GM19438 (cell line): ENCODE results near the gene FFAR3.

Experiments
- ATAC-seq: cut with Tn5 transposase; IDR thresholded peaks from one replicate; pipeline ENCODE4 v1.9.1; 2021; ENCODE audit warnings: low read depth; ENCODE audit not compliant: unreplicated experiment

FFAR3 gene, protein sequence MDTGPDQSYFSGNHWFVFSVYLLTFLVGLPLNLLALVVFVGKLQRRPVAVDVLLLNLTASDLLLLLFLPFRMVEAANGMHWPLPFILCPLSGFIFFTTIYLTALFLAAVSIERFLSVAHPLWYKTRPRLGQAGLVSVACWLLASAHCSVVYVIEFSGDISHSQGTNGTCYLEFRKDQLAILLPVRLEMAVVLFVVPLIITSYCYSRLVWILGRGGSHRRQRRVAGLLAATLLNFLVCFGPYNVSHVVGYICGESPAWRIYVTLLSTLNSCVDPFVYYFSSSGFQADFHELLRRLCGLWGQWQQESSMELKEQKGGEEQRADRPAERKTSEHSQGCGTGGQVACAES

DNA sequence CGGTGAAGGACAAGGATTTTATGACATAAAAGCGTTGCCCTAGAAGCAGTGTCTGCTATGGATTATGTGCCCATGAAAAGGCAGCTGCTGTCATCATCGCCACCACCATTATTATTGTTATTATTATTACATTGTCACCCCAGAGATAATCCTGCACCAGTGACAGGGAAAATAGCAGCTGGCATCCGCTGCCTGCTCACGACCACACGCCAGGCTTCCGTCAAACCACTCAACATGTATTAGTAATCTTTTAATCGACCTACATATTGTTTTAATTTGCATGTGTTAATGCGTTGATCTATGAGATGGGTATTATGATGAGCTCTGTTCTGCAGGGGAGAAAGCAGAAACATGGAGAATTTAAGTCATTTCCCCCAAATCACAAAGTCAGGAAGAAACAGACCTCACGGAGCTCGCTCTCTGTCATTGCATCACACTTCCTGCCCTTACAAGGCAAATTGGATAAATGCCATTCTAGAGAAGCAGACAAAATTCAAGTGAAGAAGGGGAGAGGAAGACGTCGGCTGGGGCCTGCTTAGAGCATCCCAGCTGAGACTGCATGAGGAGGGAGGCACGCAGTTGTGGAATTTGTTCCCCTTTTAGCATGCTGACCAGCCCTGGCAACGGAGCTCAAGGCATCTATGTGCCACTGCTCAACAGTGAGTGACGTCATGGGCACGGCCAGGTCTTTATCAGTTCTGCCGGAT, at the start of gene FFAR3:
Gene FFAR3, plus strand, starts transcription at position 594 of the 707 bp plus-strand sequence. CDS start 431 bp downstream, outside the sequence.
- no peak for ATAC-seq

DNA sequence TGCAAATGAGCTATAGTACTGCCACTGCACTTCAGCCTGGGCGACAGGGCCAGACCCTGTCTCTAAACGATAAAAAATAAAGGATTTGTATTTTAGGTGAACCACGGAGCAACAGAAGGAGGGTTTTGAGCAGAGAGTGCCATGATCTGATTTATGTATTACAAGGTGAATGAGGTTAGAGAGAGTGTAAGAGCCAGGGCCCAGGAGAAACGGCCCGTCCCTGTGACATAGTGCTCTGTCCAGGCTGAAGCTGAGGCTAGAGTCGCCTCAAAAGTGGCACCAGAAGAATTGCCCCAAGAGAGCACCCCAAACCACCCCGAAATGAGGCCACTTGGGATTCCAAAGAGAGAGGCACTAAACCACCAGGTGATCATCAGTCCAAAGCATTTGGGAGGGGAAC, 49.4 kb upstream of the FFAR3 start:
- no peak for ATAC-seq

DNA sequence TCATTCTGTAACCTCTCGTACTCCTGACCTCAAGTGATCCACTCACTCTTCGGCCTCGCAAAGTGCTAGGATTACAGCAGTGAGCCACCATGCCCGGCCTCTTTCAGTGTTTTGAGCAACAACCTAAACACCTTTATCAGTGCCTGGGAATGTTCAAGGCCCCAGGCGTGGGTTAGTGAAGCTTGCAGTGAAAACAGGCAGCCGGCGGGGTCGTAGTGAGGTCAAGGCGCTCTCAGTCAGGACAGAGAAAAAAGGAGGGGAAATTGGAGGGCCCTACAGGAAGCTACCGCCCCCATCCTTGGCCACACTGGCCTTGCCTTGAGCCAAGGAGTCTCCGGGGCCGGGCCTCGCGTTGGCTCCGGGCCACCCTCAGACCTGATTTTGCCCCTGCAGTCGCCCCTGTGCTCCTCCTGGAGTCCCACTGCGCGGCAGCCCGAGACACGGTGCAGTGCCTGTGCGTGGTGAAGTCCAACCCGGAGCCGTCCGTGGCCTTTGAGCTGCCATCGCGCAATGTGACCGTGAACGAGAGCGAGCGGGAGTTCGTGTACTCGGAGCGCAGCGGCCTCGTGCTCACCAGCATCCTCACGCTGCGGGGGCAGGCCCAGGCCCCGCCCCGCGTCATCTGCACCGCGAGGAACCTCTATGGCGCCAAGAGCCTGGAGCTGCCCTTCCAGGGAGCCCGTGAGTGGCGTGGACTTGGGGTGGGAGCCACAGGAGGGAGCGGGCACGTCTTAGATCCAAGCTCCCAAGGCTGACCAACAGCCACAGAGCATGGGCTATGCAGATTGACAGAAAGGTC, 48.6 kb upstream of the FFAR3 start:
- ATAC-seq, result no peak

DNA sequence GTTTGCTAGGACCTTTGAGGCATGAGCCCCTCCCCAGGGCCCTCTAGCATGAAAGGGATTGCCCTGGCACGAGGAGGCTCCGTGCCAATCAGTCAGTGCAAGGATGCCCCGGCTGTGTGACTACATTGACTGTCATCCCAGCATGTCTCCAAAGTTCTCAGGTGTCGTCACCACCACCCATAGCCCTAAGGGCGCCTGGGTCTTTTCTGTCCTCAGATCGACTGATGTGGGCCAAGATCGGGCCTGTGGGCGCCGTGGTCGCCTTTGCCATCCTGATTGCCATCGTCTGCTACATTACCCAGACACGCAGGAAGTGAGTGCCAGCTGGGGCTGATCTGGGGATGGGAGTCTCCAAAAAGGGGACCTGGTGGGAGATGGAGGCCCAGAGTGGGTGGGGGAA, 47.9 kb upstream of the FFAR3 start:
- no peak for ATAC-seq

DNA sequence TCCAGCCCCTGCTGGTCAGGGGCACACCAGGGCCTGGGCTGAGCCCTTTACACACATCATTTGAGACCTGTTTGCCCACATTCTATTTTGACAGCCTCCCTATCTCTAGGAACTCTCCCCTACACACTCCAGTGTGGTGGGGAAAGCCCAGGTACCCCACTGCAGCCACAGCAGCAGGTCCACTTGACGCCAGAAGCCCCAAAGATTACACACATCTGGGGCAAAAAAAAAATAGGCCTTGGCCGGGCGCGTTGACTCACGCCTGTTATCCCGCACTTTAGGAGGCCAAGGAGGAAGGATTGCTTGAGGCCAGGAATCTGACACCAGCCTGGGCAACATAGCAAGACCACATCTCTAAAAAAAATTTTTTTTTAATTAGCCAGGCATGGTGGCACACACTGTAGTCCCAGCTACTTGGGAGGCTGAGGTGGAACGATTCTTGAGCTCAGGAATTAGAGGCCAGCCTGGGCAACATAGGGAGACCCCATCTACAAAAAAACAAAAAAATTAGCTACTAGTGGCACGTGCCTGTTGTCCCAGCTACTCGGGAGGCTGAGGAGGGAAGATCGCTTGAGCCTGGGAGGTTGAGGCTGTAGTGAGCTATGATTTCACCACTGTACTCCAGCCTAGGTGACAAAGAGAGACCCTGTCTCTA, 47.3 kb upstream of the FFAR3 start:
- no peak for ATAC-seq

DNA sequence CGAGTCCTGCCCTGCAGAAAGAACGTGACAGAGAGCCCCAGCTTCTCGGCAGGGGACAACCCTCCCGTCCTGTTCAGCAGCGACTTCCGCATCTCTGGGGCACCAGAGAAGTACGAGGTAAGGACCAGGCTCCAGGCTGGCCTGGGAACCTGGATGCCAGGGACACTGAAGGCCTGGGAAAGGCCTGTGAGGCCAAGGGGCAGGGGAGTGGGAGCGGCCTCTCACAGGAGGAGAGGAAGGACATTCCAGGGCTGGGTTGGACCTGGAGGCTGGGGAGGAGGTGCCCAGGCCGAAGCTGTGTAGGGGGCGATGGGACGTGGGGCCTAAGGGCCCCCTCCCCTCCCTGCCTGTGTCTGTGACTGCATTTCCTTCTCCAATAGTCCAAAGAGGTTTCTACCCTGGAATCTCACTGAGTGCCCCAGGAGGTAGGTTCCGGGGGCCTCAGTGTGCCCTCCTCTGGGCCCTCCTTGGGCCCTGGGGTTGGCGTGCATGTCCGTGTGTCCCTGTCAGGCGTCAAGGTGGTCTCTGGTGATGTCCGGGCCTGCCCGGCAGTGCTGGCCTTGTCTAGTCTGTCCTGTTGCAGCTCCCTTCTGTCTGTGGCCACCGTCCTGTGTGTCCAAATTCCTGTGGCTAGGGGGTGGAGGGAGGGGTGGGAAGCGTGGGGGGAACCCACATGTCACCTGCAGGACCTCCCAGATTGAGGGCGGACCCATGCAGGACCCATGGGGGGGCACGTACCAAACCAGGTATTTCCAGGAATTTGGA, 46.2 kb upstream of the FFAR3 start:
- no peak for ATAC-seq

DNA sequence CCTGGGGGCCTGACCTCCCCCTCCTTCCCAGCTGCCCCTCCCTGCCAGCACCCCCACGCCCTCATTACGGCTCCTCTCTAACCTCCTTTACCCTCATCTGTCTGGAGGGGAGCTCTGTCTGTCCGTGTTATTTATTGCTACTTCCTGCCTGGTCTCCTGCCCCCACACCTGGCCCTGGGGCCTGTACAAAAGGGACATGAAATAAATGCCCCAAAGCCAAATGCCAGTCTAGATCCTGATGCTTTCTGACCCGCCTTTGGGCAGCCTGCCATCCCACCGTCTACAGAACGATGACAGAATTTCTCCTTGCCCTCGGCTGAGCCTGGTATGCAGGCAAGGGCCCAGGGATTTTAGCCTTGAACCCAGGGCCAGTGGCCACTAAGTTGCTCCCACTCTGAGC, 44.7 kb upstream of the FFAR3 start:
- ATAC-seq, result no peak

DNA sequence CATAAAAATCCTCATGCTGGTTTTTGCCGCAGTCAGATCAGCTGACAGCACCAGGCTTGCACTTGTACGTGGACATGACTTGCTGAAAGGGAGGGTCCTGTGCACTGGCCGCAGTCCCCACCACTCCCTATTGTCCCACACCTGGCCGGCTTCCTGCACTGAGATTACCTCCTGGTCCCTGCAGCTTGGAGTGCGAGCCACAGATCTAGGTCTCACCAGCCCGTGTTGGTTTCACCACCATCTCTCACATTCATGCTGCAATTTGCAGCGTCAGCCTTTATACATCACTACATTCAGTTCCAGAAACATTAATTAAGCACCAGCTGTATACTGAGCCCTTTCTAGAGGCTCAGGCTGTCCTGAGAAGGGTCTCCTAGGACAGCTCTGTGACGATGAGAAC, 44.2 kb upstream of the FFAR3 start:
- no peak for ATAC-seq

DNA sequence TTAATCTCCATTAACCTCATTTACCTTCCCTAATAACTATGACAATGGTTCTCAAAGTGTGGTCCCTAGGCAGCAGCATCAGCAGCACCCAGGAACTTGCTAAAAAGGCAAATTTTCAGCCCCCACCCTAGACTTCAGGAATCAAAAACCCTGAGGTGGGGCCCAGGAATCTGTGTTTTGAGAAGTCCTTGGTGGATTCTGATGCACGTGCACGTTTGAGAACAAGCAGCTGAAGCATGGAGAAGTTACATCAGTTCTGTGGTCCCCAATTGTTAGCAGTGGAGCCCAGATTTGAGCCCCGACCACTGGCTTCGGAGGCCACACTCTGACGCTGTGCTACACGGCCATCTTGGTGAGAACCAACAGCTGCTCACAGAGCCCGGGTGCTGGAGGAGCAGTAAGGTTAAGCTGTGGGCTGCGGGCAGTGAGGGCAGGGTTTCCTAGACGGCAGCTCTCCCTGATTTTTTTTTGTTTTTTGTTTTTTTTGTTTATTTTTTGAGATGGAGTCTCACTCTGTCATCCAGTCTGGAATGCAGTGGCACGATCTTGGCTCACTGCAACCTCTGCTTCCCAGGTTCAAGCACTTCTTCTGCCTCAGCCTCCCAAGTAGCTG, 43.3 kb upstream of the FFAR3 start:
- no peak for ATAC-seq

DNA sequence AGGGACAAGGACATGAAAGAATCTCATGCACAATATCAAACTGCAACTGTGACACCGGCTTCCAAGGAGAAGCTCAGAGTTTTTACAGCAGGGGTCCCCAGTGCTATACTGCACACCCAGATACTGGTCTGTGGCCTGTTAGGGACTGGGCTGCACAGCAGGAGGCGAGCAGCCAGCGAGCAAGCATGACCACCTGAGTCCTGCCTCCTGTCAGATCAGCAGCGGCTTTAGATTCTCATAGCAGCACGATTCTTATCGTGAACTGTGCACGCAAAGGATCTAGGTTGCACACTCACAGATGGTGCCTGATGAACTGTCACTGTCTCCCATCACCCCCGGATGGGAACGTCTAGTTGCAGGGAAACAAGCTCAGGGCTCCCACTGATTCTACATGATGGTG, 42.4 kb upstream of the FFAR3 start:
- no peak for ATAC-seq

DNA sequence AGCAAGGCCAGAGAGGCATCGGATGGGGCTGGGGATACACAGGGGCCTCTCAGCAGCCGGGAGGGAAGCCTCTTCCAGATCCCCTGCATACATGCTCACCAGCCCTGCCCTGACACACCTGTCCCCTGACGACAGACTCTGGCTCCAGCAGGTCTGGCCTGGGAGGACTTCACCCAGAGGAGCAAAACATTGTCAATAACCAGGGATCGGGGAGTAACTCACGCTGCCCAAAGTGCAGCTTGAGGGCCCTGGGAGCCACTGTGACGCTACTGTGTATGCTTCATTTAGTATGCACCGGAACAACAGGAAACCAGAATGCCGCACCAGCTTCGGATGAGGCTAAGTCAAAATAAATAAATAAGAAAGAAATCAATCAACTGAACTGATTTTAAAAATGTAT, 41.7 kb upstream of the FFAR3 start:
- ATAC-seq, result no peak

DNA sequence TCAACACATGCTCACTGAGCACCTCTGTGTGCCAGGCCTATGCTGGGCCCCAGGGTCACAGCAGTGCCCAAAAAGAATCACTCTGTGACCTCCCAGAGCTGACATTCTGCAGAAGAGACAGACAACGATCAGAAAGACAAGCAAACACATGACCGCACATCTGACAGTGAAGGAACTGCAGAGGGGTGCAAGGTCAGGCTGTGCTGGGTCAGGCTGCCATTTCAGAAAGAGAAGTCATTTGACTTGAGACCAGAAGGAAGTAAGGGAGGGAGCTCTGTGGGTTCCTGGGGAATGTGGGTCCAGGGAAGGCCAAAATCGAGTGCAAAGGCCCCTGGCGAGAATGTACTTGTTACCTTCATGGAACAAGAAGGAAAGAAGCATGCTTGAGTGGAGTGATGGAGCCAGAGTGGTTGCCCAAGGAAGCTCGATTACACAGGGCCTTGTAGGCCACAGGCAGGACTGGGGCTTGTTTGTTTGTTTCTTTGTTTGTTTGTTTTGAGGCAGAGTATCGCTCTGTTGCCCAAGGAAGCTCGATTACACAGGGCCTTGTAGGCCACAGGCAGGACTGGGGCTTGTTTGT, 40.7 kb upstream of the FFAR3 start:
- ATAC-seq, result no peak

DNA sequence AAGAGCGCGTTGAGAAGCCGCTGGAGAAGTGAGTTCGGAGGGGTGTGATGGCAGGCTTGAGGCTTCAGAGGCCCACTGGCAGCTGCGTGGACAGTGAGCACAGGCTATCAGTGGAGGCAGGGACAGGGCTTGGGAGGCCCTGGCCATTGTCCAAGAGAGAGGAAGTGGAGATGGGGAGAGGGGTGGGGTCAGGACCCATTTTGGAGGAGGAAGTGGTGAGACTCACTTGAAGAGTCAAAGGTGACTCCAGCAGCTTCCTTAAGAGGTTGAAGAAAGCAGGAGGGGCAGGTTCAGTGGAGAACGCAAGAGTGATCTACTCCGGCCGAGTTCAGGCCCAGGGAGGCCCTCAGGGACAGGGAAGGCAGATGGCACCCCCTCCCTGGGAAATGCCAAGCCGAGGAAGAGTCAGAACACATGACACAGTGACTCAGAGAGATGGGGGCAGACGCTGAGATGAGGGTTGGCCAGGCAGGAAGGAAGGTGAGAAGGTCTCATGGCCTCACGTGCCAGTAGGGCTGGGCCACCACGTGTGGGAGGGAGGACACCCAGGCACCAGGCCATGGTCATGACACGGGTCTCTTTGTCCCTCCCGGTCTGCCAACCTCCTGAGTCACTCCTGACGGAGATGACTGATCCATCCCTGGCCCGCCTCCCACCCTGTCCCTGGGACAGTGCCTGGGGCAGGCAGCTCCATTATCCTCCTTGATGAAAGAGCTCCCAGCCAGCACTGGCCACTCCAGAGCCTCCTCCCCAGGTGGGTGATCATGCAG, 39.4 kb upstream of the FFAR3 start:
- no peak for ATAC-seq

DNA sequence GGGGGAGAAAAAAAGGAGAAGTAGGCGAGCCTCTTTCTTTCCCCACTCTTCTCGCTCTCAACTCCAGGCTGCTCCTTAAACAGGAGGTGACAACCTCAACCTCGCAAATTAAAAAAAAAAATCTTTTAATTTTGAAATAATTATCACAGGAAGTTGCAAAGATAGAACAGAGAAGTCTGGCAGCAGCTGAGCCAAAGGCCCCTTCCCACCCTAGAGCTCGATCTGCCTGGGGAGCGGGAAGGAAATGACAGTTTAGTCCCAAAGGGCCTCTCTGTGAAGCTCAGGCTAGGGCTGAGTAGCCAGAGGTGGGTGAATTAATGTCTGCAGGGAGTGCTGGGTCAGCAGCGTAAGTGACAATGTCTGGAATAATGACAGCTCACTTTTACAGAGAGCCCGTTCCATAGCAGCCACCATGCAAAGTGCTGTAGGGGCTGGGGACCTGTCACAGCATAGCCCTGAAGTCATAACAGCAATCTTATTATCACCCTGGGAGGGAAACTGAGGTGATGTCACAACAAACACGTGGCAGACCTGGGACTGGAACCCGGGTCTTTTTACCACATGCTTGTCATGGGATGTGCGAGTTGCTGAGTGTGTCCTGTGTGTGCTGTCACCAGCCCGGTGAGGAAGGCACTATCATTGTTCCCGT, 38.1 kb upstream of the FFAR3 start:
- ATAC-seq, result no peak

DNA sequence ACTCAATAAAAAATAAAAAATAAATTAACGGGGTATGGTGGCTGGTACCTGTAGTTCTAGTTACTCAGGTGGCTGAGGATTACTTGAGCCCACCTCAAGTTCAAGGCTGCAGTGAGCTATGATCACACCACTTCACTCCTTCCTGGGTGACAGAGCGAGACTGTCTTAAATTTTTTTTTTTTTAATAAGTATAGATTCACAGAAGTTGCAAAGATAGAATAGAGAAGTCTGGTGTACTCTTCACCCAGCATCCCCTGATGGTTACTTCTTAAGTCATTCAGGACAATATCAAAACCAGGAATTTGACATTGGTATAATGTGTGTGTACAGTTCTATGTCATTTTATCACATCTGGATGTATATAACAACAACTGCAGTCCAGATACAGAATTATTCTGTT, 37.0 kb upstream of the FFAR3 start:
- no peak for ATAC-seq

DNA sequence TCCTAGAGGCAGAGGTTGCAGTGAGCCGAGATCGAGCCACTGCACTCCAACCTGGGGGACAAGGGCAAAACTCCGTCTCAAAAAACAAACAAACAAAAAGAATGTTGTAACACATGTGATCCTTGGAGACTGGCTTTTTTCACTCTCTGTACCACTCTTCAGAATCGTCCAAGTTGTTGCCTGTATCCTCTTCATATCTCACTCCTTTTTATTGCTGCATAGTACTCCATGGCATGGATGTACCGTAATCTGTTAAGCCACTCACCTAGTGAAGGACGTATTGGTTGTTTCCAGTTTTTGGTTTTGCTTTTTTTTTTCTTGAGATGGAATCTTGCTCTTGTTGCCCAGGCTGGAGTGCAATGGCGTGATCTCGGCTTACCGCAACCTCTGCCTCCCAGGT, 36.2 kb upstream of the FFAR3 start:
- ATAC-seq, result no peak

DNA sequence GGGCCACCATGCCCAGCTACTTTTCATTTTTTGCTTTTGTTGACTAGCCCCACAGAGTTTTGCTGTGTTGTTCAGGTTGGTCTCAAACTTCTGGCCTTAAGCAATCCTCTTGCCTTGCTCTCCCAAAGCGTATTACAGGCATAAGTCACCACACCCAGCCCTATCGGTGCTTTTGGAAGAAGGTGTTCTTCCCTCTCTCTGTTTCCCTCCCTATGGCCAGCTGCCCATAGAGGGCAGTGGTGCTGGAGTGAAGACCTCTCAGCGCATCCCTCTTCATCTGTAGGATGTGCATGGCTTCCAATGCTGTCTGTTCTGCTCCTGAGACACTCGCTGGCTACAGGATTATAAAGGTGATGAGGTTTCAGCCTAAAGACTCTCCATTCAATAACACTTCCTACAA, 30.6 kb upstream of the FFAR3 start:
- no peak for ATAC-seq

DNA sequence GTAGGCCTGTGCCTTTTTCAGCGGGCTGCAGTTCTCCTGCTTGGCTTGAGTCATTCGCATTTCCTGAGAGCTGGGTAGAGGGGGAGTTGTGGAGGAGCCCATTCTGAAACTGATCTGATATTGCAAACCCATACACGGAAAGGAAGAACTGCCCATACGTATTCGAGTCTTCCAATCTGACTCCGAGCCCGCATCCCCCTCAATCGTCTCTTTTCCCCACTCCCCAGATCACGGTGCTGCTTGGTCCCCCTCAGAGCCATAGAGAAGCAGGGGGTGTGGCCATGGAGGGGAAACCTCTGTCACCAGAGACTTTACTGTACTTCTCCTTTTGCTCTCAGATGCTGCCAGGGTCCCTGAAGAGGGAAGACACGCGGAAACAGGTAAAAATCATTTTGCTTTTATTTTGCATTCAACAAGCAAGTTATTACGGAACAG, 29.4 kb upstream of the FFAR3 start, which contains the start of gene CD22:
Gene CD22, plus strand, starts transcription at position 337 of the 435 bp plus-strand sequence. CDS start 2,854 bp downstream, outside the sequence.
- ATAC-seq, result no peak
